ENCODE measurements around the gene NUCB2.

DNA sequence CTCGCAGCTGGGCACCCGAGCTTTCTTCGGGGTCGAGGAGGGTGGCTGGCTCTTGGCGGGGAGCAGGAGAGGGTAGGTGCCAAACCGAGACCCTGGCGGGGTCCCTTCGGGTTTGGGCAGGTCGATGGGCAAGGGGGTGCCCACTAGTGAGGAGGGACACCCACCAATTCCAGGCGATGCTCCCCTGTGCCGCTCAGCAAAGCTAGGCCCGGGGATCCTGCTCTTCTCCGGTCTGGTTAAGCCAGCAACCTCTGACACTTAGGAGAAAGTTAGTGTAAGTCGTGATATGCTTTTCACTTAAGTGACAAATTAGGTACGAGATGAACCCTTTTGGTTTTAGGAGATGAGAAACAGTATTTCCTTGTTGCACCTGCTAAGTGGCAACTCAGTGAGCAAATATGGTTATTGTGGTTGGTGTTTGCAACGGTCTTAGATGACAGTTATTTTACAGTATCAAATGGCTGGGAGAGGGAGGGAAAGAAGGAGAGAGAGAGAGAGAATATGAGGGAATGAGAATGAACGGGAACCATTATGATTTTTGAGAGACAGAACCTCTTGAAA lies 565 bp downstream of the NUCB2 start:
- TF ChIP-seq EZH2 (IDR thresholded peaks at IDR 0.05; ENCODE audit: borderline replicate concordance, low read length): no peak
- TF ChIP-seq, protein P1, sequence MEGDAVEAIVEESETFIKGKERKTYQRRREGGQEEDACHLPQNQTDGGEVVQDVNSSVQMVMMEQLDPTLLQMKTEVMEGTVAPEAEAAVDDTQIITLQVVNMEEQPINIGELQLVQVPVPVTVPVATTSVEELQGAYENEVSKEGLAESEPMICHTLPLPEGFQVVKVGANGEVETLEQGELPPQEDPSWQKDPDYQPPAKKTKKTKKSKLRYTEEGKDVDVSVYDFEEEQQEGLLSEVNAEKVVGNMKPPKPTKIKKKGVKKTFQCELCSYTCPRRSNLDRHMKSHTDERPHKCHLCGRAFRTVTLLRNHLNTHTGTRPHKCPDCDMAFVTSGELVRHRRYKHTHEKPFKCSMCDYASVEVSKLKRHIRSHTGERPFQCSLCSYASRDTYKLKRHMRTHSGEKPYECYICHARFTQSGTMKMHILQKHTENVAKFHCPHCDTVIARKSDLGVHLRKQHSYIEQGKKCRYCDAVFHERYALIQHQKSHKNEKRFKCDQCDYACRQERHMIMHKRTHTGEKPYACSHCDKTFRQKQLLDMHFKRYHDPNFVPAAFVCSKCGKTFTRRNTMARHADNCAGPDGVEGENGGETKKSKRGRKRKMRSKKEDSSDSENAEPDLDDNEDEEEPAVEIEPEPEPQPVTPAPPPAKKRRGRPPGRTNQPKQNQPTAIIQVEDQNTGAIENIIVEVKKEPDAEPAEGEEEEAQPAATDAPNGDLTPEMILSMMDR (conservative IDR thresholded peaks at IDR 0.05 in 1 of 2, IDR thresholded peaks at IDR 0.05 in 1 of 2; ENCODE audit: extremely low read depth in 1 of 2, insufficient read depth in 1 of 2, low read depth in 1 of 2, low read length in 2 of 2): no peak

Measured in mammary epithelial cell (primary cell).